HUES48 (cell line): ENCODE measurements around the gene CRYBG3.
"Not testable (repeated sequence)": the region's sequence is repeated elsewhere in the genome, so short reads cannot be mapped to it uniquely, and the experiment has no call there.

Experiments
- H3K27ac ChIP-seq: one replicate; pipeline ENCODE4 v1.7.0; 2013; ENCODE audit warnings: low read depth, low read length, inconsistent platforms
- H3K27me3 ChIP-seq: 2 replicates; pipeline ENCODE4 v1.6.1; 2013; ENCODE audit warnings: mild to moderate bottlenecking, low read length; ENCODE audit not compliant: control insufficient read depth, insufficient read depth
- H3K36me3 ChIP-seq: 2 replicates; pipeline ENCODE4 v1.6.1; 2013; ENCODE audit warnings: low read length; ENCODE audit not compliant: control insufficient read depth, insufficient read depth
- H3K4me1 ChIP-seq: 2 replicates; pipeline ENCODE4 v1.6.1; 2013; ENCODE audit warnings: mild to moderate bottlenecking, low read length; ENCODE audit not compliant: control insufficient read depth, insufficient read depth
- H3K4me3 ChIP-seq: 2 replicates; pipeline ENCODE4 v1.5.1; 2013; ENCODE audit warnings: mild to moderate bottlenecking, low read depth, low read length
- H3K9ac ChIP-seq: 2 replicates; pipeline ENCODE4 v1.6.1; 2013; ENCODE audit warnings: mild to moderate bottlenecking, low read depth, low read length, moderate library complexity
- H3K9me3 ChIP-seq: 2 replicates; pipeline ENCODE4 v1.6.1; 2013; ENCODE audit warnings: low read length; ENCODE audit not compliant: control insufficient read depth, insufficient read depth

CRYBG3 gene

GRCh38 chr3:97896547-97896946 lies 74.7 kb downstream of the CRYBG3 start:
- Histone ChIP-seq H3K4me3 (no peak overlapping the region), H3K9me3 (no peaks in the 10 kb centered on the region)

GRCh38 chr3:97899331-97899730 lies 77.5 kb downstream of the CRYBG3 start:
- H3K9ac ChIP-seq = no peak overlapping the region
- no peak overlapping the region for H3K27ac ChIP-seq
- H3K4me3 ChIP-seq = no peak overlapping the region
- no peaks in the 10 kb centered on the region for H3K27me3 ChIP-seq
- H3K4me1 ChIP-seq = peaks cover 29% of the 10 kb centered on the region
- no peaks in the 10 kb centered on the region for H3K9me3 ChIP-seq
- no peaks in the 10 kb centered on the region; the same call in 1 of the 2 replicates for H3K36me3 ChIP-seq

More at GRCh38 chr3:97896547-97896946, 74.7 kb downstream of the CRYBG3 start:
- Histone ChIP-seq H3K9ac (no peak overlapping the region), H3K27me3 (no peaks in the 10 kb centered on the region), H3K36me3 (no peaks in the 10 kb centered on the region; the same call in 1 of the 2 replicates), H3K4me1 (peaks cover 32% of the 10 kb centered on the region), H3K27ac (peak overlapping the region; percentile 17)

- H3K27ac ChIP-seq = no peak overlapping the region
- no peaks in the 10 kb centered on the region for H3K27me3 ChIP-seq
- H3K9me3 ChIP-seq = no peaks in the 10 kb centered on the region
- no peaks in the 10 kb centered on the region; the same call in 1 of the 2 replicates for H3K36me3 ChIP-seq
- H3K4me3 ChIP-seq = no peak overlapping the region
- peaks cover 10% of the 10 kb centered on the region for H3K4me1 ChIP-seq
- H3K9ac ChIP-seq = no peak overlapping the region
Measured at GRCh38 chr3:97901313-97902248, 79.8 kb downstream of the CRYBG3 start.

- H3K4me1 ChIP-seq, H3K27ac ChIP-seq, H3K27me3 ChIP-seq, H3K9ac ChIP-seq, H3K36me3 ChIP-seq, H3K9me3 ChIP-seq, H3K4me3 ChIP-seq: not testable (repeated sequence)
Measured at GRCh38 chr3:97909830-97910229, 88.0 kb downstream of the CRYBG3 start.

- H3K4me1 ChIP-seq, H3K4me3 ChIP-seq, H3K36me3 ChIP-seq, H3K9me3 ChIP-seq, H3K27me3 ChIP-seq, H3K9ac ChIP-seq: not testable (repeated sequence)
- H3K27ac ChIP-seq = peak overlapping the region; percentile 26
Measured at GRCh38 chr3:97910236-97910831, 88.5 kb downstream of the CRYBG3 start.

GRCh38 chr3:97910931-97911351 lies 89.1 kb downstream of the CRYBG3 start:
- peaks cover 4% of the 10 kb centered on the region; the same call in 1 of the 2 replicates for H3K4me1 ChIP-seq
- H3K36me3 ChIP-seq = 0 out of 2 replicates have a peak, but pooled peaks cover 3% of the 10 kb centered on the region
- H3K27ac ChIP-seq = no peak overlapping the region
- no peak overlapping the region for H3K9ac ChIP-seq
- H3K27me3 ChIP-seq = no peaks in the 10 kb centered on the region
- H3K9me3 ChIP-seq = no peaks in the 10 kb centered on the region
- H3K4me3 ChIP-seq = no peak overlapping the region

- no peak overlapping the region for H3K9ac ChIP-seq
- no peaks in the 10 kb centered on the region for H3K9me3 ChIP-seq
- no peak overlapping the region for H3K4me3 ChIP-seq
- H3K27me3 ChIP-seq = no peaks in the 10 kb centered on the region
- H3K27ac ChIP-seq = no peak overlapping the region
- H3K36me3 ChIP-seq = 0 out of 2 replicates have a peak, but pooled peaks cover 3% of the 10 kb centered on the region
- peaks cover 4% of the 10 kb centered on the region; the same call in 1 of the 2 replicates for H3K4me1 ChIP-seq
Measured at GRCh38 chr3:97911459-97911858, 89.6 kb downstream of the CRYBG3 start.

GRCh38 chr3:97914388-97914787 lies 92.6 kb downstream of the CRYBG3 start:
- Histone ChIP-seq H3K4me3 (no peak overlapping the region), H3K27ac (no peak overlapping the region), H3K9ac (no peak overlapping the region), H3K27me3 (no peaks in the 10 kb centered on the region), H3K36me3 (peaks cover 6% of the 10 kb centered on the region; the same call in 1 of the 2 replicates), H3K9me3 (no peaks in the 10 kb centered on the region), H3K4me1 (peaks cover 4% of the 10 kb centered on the region; the same call in 1 of the 2 replicates)

GRCh38 chr3:97916576-97916975 lies 94.8 kb downstream of the CRYBG3 start:
- Histone ChIP-seq H3K27me3 (no peaks in the 10 kb centered on the region), H3K4me1 (no peaks in the 10 kb centered on the region), H3K27ac (no peak overlapping the region), H3K36me3 (peaks cover 6% of the 10 kb centered on the region; the same call in 1 of the 2 replicates), H3K9ac (no peak overlapping the region), H3K4me3 (no peak overlapping the region), H3K9me3 (no peaks in the 10 kb centered on the region)

GRCh38 chr3:97917813-97918536 lies 96.2 kb downstream of the CRYBG3 start:
- H3K9me3 ChIP-seq = no peaks in the 10 kb centered on the region
- H3K4me3 ChIP-seq = no peak overlapping the region
- H3K27ac ChIP-seq = no peak overlapping the region
- H3K27me3 ChIP-seq = no peaks in the 10 kb centered on the region
- H3K36me3 ChIP-seq = peaks cover 6% of the 10 kb centered on the region; the same call in 1 of the 2 replicates
- no peak overlapping the region for H3K9ac ChIP-seq
- H3K4me1 ChIP-seq = no peaks in the 10 kb centered on the region
